GM23338 (cell line): Measurements from ENCODE around the gene ZNF747.
A peak's percentile ranks its signal among the peaks of the same experiment; 100 is the strongest.

Source experiments
- CREB1 ChIP-seq: fragments of 250-450 bp; sonication (Bioruptor Pico); IDR thresholded peaks from 2 replicates; pipeline ENCODE4 v1.5.0; 2020; ENCODE audit warnings: low read depth, mild to moderate bottlenecking, moderate library complexity
- EZH2 ChIP-seq: fragments of 200-600 bp; sonication (generic); IDR thresholded peaks from one replicate; pipeline ENCODE4 v1.8.0; 2017; ENCODE audit warnings: antibody characterized with exemption, mild to moderate bottlenecking, low read depth; ENCODE audit not compliant: unreplicated experiment
- EZH2phosphoT487 ChIP-seq: fragments of 200-600 bp; sonication (generic); IDR thresholded peaks from one replicate; pipeline ENCODE4 v1.8.1; 2018; ENCODE audit warnings: antibody characterized with exemption; ENCODE audit not compliant: unreplicated experiment
- REST ChIP-seq: IDR thresholded peaks from one replicate; pipeline ENCODE4 v1.6.1; 2018; ENCODE audit warnings: antibody characterized with exemption; ENCODE audit not compliant: unreplicated experiment
- ZNF114 ChIP-seq: fragments of 250-450 bp; sonication (Bioruptor Pico); IDR thresholded peaks from 2 replicates; pipeline ENCODE4 v1.5.0; 2020; ENCODE audit warnings: mild to moderate bottlenecking, moderate library complexity
- TF ChIP-seq, protein P1 (sequence below), 2 experiments: fragments of 200-600 bp in 1 of 2; sonication (generic) in 1 of 2; conservative IDR thresholded peaks; 2 replicates each; pipeline versions ENCODE4 v1.5.1 to v1.6.1; 2016 to 2017; ENCODE audit warnings: antibody characterized with exemption in 2 of 2, low read depth in 2 of 2, mild to moderate bottlenecking in 2 of 2, moderate library complexity in 1 of 2

- TF ChIP-seq EZH2 (no peak), EZH2phosphoT487 (no peak), ZNF114 (CRISPR knock-in tag) (no peak), CREB1 (no peak), REST (no peak)
- TF ChIP-seq, protein P1, sequence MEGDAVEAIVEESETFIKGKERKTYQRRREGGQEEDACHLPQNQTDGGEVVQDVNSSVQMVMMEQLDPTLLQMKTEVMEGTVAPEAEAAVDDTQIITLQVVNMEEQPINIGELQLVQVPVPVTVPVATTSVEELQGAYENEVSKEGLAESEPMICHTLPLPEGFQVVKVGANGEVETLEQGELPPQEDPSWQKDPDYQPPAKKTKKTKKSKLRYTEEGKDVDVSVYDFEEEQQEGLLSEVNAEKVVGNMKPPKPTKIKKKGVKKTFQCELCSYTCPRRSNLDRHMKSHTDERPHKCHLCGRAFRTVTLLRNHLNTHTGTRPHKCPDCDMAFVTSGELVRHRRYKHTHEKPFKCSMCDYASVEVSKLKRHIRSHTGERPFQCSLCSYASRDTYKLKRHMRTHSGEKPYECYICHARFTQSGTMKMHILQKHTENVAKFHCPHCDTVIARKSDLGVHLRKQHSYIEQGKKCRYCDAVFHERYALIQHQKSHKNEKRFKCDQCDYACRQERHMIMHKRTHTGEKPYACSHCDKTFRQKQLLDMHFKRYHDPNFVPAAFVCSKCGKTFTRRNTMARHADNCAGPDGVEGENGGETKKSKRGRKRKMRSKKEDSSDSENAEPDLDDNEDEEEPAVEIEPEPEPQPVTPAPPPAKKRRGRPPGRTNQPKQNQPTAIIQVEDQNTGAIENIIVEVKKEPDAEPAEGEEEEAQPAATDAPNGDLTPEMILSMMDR (conservative IDR thresholded peaks at IDR 0.05; ENCODE audit: low read depth in 2 of 2): peak in 1 of 2 experiments; percentile 39; a peak in 2 of 4 replicates
Observed at GRCh38 chr16:30562021-30562420, 27.4 kb upstream of the ZNF747 start.
